Measurements from ENCODE around the gene SLIT3. TPM values are rescaled to one million over a fixed set of nuclear protein-coding genes. Genes with fewer than 3 reads are reported as not detected.

The SLIT3 gene
- total and polyA plus RNA-seq, 2 experiments from 2014 or later: 58.4 to 96.7 TPM

DNA sequence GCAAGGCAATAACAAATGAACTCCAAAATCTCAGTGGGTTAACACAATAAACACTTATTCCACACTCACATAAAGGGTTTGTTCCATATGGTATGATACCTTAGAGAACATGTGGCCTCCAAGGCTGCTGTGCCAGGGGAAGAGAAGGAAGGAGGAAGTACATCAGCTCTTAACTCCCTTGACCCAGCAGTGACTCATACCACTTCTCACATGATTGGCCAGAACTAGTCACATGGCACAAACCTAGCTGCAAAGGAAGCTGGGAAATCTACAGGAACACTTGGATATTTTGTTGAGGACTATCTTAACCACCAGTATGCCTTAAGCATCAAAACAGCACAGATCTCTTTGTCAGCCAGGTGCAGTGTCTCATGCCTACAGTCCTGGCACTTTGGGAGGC is 99.3 kb downstream of the SLIT3 start:
- no peak overlapping the region for H3K4me3 ChIP-seq
- TF ChIP-seq EZH2 (IDR thresholded peaks at IDR 0.05; ENCODE audit: borderline replicate concordance) (no peak), EZH2phosphoT487 (IDR thresholded peaks at IDR 0.05; ENCODE audit: low read depth, severe bottlenecking, unreplicated experiment) (no peak)
- TF ChIP-seq, protein P1, sequence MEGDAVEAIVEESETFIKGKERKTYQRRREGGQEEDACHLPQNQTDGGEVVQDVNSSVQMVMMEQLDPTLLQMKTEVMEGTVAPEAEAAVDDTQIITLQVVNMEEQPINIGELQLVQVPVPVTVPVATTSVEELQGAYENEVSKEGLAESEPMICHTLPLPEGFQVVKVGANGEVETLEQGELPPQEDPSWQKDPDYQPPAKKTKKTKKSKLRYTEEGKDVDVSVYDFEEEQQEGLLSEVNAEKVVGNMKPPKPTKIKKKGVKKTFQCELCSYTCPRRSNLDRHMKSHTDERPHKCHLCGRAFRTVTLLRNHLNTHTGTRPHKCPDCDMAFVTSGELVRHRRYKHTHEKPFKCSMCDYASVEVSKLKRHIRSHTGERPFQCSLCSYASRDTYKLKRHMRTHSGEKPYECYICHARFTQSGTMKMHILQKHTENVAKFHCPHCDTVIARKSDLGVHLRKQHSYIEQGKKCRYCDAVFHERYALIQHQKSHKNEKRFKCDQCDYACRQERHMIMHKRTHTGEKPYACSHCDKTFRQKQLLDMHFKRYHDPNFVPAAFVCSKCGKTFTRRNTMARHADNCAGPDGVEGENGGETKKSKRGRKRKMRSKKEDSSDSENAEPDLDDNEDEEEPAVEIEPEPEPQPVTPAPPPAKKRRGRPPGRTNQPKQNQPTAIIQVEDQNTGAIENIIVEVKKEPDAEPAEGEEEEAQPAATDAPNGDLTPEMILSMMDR (IDR thresholded peaks at IDR 0.05; ENCODE audit: poor library complexity): no peak
- peaks cover 7% of the 10 kb centered on the region for H3K4me1 ChIP-seq (ENCODE audit: insufficient read depth)
- no peaks in the 10 kb centered on the region for H3K27me3 ChIP-seq
- no peaks in the 10 kb centered on the region for H3K36me3 ChIP-seq (replicated peaks; ENCODE audit: insufficient read depth, low read depth)
- no peak overlapping the region for H3K27ac ChIP-seq
- H4K20me1 ChIP-seq (ENCODE audit: insufficient read depth, poor library complexity, severe bottlenecking): no peaks in the 10 kb centered on the region
- no peak overlapping the region for H3K4me2 ChIP-seq
- no peaks in the 10 kb centered on the region for H3K9me2 ChIP-seq (replicated peaks; ENCODE audit: insufficient read depth)
- DNase-seq (ENCODE audit: low spot score): no peak
- no peak overlapping the region for H2AFZ ChIP-seq
- H3K9me3 ChIP-seq (ENCODE audit: low read depth): peaks cover 5% of the 10 kb centered on the region
- H3K79me2 ChIP-seq: peaks cover 8% of the 10 kb centered on the region

DNA sequence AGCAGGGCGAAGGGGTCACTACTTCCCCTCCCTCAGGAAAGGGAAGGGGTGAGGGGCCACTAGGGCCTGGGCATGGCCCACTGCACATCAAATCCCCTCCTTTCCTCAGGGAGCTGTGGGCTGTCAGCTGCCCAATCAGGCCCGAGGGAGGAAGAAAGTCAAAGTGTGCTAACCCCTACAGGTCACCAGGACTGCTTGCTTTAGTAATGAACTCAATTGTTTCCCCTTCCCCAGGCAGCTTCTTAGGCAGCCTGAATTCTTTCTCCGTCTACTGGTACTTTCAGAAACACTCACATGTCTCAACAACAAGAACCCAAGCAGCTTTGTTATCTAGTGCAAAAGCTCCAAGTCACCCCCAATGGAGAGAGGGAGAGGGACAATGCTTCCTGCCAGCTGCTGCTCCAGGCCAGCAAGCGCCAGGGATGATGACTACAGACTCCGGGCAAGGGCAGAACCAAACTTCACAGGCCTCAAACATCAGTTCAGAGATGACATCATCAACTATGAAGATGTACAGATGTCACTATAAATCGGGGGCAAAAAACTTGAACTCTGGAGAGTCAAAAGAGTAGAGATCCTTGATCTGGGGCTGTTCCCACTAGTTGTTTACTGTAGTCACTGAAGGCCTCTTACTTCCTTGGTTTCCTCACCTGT is 100.7 kb downstream of the SLIT3 start:
- H3K27ac ChIP-seq: no peak overlapping the region
- H3K4me3 ChIP-seq: no peak overlapping the region
- DNase-seq (ENCODE audit: low spot score): no peak
- whole genome bisulfite sequencing (ENCODE audit: low lambda C conversion rate, missing lambda C conversion rate): 75% methylated on average over 5 of the region's 6 CpGs
- peaks cover 5% of the 10 kb centered on the region for H3K9me3 ChIP-seq (ENCODE audit: low read depth)
- H2AFZ ChIP-seq: no peak overlapping the region
- TF ChIP-seq EZH2phosphoT487 (IDR thresholded peaks at IDR 0.05; ENCODE audit: low read depth, severe bottlenecking, unreplicated experiment) (no peak), EZH2 (IDR thresholded peaks at IDR 0.05; ENCODE audit: borderline replicate concordance) (no peak)
- TF ChIP-seq, protein P1 (IDR thresholded peaks at IDR 0.05; ENCODE audit: poor library complexity): no peak
- H3K4me1 ChIP-seq (ENCODE audit: insufficient read depth): peaks cover 7% of the 10 kb centered on the region
- H3K9me2 ChIP-seq (replicated peaks; ENCODE audit: insufficient read depth): no peaks in the 10 kb centered on the region
- no peaks in the 10 kb centered on the region for H3K27me3 ChIP-seq
- peaks cover 4% of the 10 kb centered on the region for H3K79me2 ChIP-seq
- no peaks in the 10 kb centered on the region for H4K20me1 ChIP-seq (ENCODE audit: insufficient read depth, poor library complexity, severe bottlenecking)
- H3K4me2 ChIP-seq: no peak overlapping the region
- no peaks in the 10 kb centered on the region for H3K36me3 ChIP-seq (replicated peaks; ENCODE audit: insufficient read depth, low read depth)

DNA sequence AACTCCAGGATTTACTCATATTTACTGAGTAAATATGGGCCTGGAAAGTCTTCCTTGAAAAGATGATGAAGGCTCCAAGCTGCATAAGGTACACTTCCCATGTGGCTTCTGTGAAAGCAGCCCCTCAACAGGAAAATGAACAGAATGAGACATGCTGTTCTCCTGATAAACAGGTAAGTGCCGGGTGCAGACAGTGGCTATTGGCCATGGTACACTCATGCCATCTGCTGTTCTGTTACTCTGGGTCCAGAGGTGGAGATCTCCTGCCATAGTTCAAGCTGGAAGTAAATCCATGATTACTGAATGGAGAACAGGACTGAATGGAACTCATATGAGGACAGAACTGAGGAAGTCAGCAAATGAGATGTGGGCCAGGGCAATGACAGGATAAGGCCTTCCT is 103.6 kb downstream of the SLIT3 start:
- no peak overlapping the region for H3K4me2 ChIP-seq
- H3K27me3 ChIP-seq: no peaks in the 10 kb centered on the region
- peaks cover 7% of the 10 kb centered on the region for H3K4me1 ChIP-seq (ENCODE audit: insufficient read depth)
- DNase-seq (ENCODE audit: low spot score): peak; percentile 37
- peaks cover 5% of the 10 kb centered on the region for H3K9me3 ChIP-seq (ENCODE audit: low read depth)
- H4K20me1 ChIP-seq (ENCODE audit: insufficient read depth, poor library complexity, severe bottlenecking): no peaks in the 10 kb centered on the region
- H3K27ac ChIP-seq: no peak overlapping the region
- H3K9me2 ChIP-seq (replicated peaks; ENCODE audit: insufficient read depth): no peaks in the 10 kb centered on the region
- H3K79me2 ChIP-seq: peaks cover 4% of the 10 kb centered on the region
- H2AFZ ChIP-seq: no peak overlapping the region
- 65% methylated on average over 1 of the region's 1 CpG for WGBS (ENCODE audit: low lambda C conversion rate, missing lambda C conversion rate)
- no peaks in the 10 kb centered on the region for H3K36me3 ChIP-seq (replicated peaks; ENCODE audit: insufficient read depth, low read depth)
- no peak for TF ChIP-seq EZH2phosphoT487 (IDR thresholded peaks at IDR 0.05; ENCODE audit: low read depth, severe bottlenecking, unreplicated experiment)
- TF ChIP-seq, protein P1 (IDR thresholded peaks at IDR 0.05; ENCODE audit: poor library complexity): peak; percentile 37
- no peak overlapping the region for H3K4me3 ChIP-seq
